PFSK-1 (cell line): ENCODE measurements around the gene SEZ6.

Experiments used
- FOXP2 ChIP-seq: optimal IDR thresholded peaks from 2 replicates; pipeline ENCODE3; 2011; ENCODE audit warnings: borderline replicate concordance, control low read depth, inconsistent platforms; ENCODE audit not compliant: insufficient read depth; ENCODE audit errors: extremely low read length, extremely low read depth
- POLR2AphosphoS5 ChIP-seq: IDR thresholded peaks from 2 replicates; pipeline ENCODE4 v1.6.1; 2012; ENCODE audit warnings: low read depth, mild to moderate bottlenecking, control low read depth, low read length, moderate library complexity
- SIN3A ChIP-seq: IDR thresholded peaks from 2 replicates; pipeline ENCODE4 v1.6.1; 2012; ENCODE audit warnings: mild to moderate bottlenecking, low read length, moderate library complexity, borderline replicate concordance; ENCODE audit not compliant: insufficient read depth
- TAF1 ChIP-seq: IDR thresholded peaks from 2 replicates; pipeline ENCODE4 v1.6.1; 2012; ENCODE audit warnings: low read length, control low read depth, borderline replicate concordance; ENCODE audit not compliant: insufficient read depth
- TF ChIP-seq, protein P1 (sequence below), 2 experiments: IDR thresholded peaks; 2 replicates each; pipeline versions ENCODE4 v1.6.1 to v1.8.0; 2011 to 2012; ENCODE audit warnings: low read depth in 2 of 2, low read length in 2 of 2, control low read depth in 1 of 2, inconsistent platforms in 1 of 2, mild to moderate bottlenecking in 1 of 2, moderate library complexity in 1 of 2; ENCODE audit not compliant: insufficient read depth in 1 of 2

The SEZ6 gene

DNA sequence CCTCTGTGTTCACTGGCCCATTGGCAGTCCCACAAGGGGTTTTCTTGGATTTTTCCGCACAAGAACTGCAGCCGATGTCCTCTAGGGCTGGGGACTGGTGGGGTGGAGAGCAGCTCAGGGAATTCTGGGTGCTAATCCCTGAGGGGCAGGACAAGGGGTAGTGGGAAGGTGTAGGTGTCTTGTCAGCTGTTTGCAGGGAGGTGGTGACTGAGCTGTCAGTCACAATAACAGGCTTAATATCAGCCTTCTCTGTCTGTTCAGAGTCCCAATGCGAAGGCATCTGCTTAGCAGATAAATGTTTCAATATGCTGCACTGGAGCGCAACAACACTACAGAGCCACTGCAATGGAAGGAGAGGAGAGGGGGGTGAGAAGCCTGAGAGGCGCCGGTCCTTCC lies 92.9 kb downstream of the SEZ6 start:
- TF ChIP-seq TAF1 (no peak), POLR2AphosphoS5 (no peak), FOXP2 (no peak), SIN3A (no peak)
- TF ChIP-seq, protein P1, sequence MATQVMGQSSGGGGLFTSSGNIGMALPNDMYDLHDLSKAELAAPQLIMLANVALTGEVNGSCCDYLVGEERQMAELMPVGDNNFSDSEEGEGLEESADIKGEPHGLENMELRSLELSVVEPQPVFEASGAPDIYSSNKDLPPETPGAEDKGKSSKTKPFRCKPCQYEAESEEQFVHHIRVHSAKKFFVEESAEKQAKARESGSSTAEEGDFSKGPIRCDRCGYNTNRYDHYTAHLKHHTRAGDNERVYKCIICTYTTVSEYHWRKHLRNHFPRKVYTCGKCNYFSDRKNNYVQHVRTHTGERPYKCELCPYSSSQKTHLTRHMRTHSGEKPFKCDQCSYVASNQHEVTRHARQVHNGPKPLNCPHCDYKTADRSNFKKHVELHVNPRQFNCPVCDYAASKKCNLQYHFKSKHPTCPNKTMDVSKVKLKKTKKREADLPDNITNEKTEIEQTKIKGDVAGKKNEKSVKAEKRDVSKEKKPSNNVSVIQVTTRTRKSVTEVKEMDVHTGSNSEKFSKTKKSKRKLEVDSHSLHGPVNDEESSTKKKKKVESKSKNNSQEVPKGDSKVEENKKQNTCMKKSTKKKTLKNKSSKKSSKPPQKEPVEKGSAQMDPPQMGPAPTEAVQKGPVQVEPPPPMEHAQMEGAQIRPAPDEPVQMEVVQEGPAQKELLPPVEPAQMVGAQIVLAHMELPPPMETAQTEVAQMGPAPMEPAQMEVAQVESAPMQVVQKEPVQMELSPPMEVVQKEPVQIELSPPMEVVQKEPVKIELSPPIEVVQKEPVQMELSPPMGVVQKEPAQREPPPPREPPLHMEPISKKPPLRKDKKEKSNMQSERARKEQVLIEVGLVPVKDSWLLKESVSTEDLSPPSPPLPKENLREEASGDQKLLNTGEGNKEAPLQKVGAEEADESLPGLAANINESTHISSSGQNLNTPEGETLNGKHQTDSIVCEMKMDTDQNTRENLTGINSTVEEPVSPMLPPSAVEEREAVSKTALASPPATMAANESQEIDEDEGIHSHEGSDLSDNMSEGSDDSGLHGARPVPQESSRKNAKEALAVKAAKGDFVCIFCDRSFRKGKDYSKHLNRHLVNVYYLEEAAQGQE (IDR thresholded peaks at IDR 0.05; ENCODE audit: insufficient read depth in 1 of 2, low read depth in 2 of 2, low read length in 2 of 2), result no peak

DNA sequence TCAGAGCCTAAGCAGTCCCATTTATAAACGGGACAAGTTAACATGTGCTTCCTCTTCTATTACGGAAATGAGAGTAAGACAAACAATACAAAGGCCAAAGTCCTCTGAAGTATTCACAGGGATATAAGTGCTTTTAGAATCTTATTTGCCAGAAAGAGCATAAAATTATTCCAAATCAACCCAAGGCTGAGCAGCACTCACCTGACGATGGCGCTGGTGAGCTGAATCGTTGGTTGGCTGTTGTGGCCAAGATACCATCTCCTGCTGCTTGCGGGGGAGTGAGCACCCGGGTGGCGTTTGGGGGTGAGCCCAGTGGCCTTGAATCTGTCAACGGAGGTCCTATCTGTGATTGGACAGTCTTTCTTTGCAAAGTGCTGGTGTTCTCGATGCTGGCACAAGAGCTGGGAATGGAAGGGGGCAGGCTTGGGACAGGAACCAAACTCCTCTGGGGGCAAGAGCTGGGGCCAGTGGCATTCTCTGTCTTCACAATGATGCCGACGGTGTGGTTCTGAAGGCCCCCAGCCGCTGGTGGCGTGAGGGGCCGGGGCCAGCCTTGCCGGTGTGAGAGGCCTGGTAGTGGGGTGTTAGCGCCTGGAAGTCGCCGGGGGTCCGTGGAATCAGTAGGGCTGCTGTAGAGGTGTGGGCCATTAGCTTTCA lies 93.4 kb downstream of the SEZ6 start:
- TF ChIP-seq TAF1, result no peak
- TF ChIP-seq, protein P1 (IDR thresholded peaks at IDR 0.05; ENCODE audit: insufficient read depth in 1 of 2, low read depth in 2 of 2, low read length in 2 of 2), result no peak
- no peak for TF ChIP-seq POLR2AphosphoS5
- TF ChIP-seq SIN3A, result no peak
- no peak for TF ChIP-seq FOXP2

DNA sequence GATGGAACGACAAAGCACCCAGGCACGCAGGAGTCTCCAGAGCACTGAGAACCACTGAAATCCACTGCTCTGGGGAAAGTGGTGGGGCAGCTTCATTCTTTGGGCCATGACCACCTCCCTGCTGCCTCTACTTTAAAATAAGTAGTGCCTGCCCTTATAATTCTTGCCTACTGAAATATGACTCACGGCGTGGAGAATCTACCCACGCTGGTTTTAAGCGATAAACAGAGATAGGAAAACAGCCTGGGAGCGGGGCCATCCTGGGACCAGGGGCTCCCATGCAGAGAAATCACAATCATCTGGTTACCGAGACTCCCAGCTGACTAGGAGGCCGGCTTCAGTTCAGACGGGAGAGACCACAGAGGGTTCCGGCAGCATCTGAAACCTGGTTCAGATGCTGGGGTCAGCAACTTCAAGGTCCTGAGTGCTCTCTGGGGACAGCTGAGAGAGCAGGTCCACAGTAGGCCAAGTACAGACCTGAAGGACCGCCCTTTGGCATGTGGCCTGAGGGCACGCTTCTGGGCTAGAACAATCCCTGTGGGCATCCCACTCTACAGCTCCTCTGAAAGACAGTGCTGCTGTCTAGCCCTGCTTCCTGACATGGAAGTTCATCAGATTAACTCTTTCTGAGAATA lies 94.3 kb downstream of the SEZ6 start:
- TF ChIP-seq, protein P1 (IDR thresholded peaks at IDR 0.05; ENCODE audit: insufficient read depth in 1 of 2, low read depth in 2 of 2, low read length in 2 of 2), result no peak
- TF ChIP-seq TAF1 (no peak), POLR2AphosphoS5 (no peak), FOXP2 (no peak), SIN3A (no peak)

DNA sequence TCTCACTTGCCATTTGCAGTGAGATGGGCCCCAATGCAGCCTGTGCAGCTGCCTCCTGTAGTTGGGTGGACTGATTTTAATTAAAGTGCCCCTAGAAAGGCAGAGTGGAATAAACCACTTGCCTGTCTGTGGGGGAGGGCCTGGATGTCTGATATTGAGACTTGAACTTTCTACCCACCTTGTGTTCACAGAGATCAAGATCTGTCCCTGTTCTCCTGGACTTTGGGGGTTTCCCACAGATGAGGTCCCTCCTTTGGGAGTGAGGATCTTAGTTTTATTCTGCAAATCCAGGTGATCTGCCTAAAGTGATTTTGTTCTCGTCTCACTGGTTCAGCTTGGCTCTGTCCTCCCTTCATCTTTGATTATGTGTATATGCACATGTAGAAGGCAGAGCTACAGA lies 95.3 kb downstream of the SEZ6 start:
- TF ChIP-seq SIN3A (no peak), POLR2AphosphoS5 (no peak), FOXP2 (no peak), TAF1 (no peak)
- TF ChIP-seq, protein P1 (IDR thresholded peaks at IDR 0.05; ENCODE audit: insufficient read depth in 1 of 2, low read depth in 2 of 2, low read length in 2 of 2), result no peak
